WTC11 (cell line): Measurements from ENCODE around the gene SLC36A1. TPM values are rescaled to one million over a fixed set of nuclear protein-coding genes. Genes with fewer than 3 reads are reported as not detected.
A peak's percentile ranks its signal among the peaks of the same experiment; 100 is the strongest.

Source experiments
- ATAC-seq: fragments of 200-7000 bp; cut with Tn5 transposase; 2 replicates; pipeline ENCODE4 v1.10.0; 2021; ENCODE audit warnings: mild to moderate bottlenecking, moderate library complexity
- CTCF ChIA-PET: fragments of 300-600 bp; sonication (Branson Sonifier 250); formaldehyde crosslinking; loops from one replicate; lab custom pipeline; 2021; ENCODE audit warnings: antibody characterized with exemption; lab: Charles Lee
- POLR2A ChIA-PET: fragments of 350-600 bp; sonication (Branson Sonifier 250); formaldehyde crosslinking; loops from one replicate; lab custom pipeline; 2021; ENCODE audit warnings: antibody characterized with exemption; lab: Charles Lee
- DNase-seq: peaks from one replicate; pipeline ENCODE4 v3.0.0; 2021; ENCODE audit warnings: low spot score
- H3K27ac Mint-ChIP-seq: 2 replicates; pipeline ENCODE4 v1.8.0; 2021; ENCODE audit warnings: mixed read lengths
- H3K27me3 Mint-ChIP-seq: 2 replicates; pipeline ENCODE4 v1.8.0; 2021; ENCODE audit warnings: low read depth, mild to moderate bottlenecking, moderate library complexity, mixed read lengths
- H3K36me3 Mint-ChIP-seq: 2 replicates; pipeline ENCODE4 v1.8.0; 2021; ENCODE audit warnings: mixed read lengths
- H3K4me1 Mint-ChIP-seq: 2 replicates; pipeline ENCODE4 v1.8.0; 2022; ENCODE audit warnings: mixed read lengths
- H3K4me3 Mint-ChIP-seq: 2 replicates; pipeline ENCODE4 v1.8.0; 2021; ENCODE audit warnings: mild to moderate bottlenecking, moderate library complexity, mixed read lengths
- H3K9me3 Mint-ChIP-seq: 2 replicates; pipeline ENCODE4 v1.8.0; 2021; ENCODE audit warnings: mixed read lengths
- CREB1 ChIP-seq: sonication (generic); formaldehyde crosslinking; IDR thresholded peaks from 2 replicates; pipeline ENCODE4 v1.8.0; 2023; ENCODE audit warnings: mild to moderate bottlenecking, missing genetic modification reagents
- E2F1 ChIP-seq: sonication (generic); formaldehyde crosslinking; IDR thresholded peaks from 2 replicates; pipeline ENCODE4 v1.8.0; 2022; ENCODE audit warnings: mild to moderate bottlenecking, missing genetic modification reagents
- E2F4 ChIP-seq: sonication (generic); formaldehyde crosslinking; IDR thresholded peaks from 2 replicates; pipeline ENCODE4 v1.8.1; 2022; ENCODE audit warnings: low read depth, mild to moderate bottlenecking, moderate library complexity, missing genetic modification reagents, borderline replicate concordance
- HMGA2 ChIP-seq: fragments of 250-450 bp; sonication (Bioruptor Pico); IDR thresholded peaks from 2 replicates; pipeline ENCODE4 v1.4.0; 2021; ENCODE audit warnings: mild to moderate bottlenecking, moderate library complexity
- KAT7 ChIP-seq: sonication (generic); formaldehyde crosslinking; IDR thresholded peaks from 2 replicates; pipeline ENCODE4 v1.8.1; 2023; ENCODE audit warnings: missing genetic modification reagents, mild to moderate bottlenecking, borderline replicate concordance
- MLX ChIP-seq: sonication (generic); formaldehyde crosslinking; IDR thresholded peaks from 2 replicates; pipeline ENCODE4 v1.8.1; 2023; ENCODE audit warnings: mild to moderate bottlenecking, missing genetic modification reagents, moderate library complexity
- NFE2L1 ChIP-seq: sonication (generic); formaldehyde crosslinking; IDR thresholded peaks from 2 replicates; pipeline ENCODE4 v1.8.1; 2023; ENCODE audit warnings: missing genetic modification reagents
- NR1H2 ChIP-seq: sonication (generic); formaldehyde crosslinking; IDR thresholded peaks from 2 replicates; pipeline ENCODE4 v1.9.0; 2021; ENCODE audit warnings: mild to moderate bottlenecking, moderate library complexity, missing genetic modification reagents
- RELA ChIP-seq: sonication (generic); formaldehyde crosslinking; IDR thresholded peaks from 2 replicates; pipeline ENCODE4 v1.8.1; 2022; ENCODE audit warnings: missing genetic modification reagents, mild to moderate bottlenecking, borderline replicate concordance
- TCF7 ChIP-seq: sonication (generic); formaldehyde crosslinking; IDR thresholded peaks from 2 replicates; pipeline ENCODE4 v1.8.0; 2022; ENCODE audit warnings: mild to moderate bottlenecking, low read depth, missing genetic modification reagents, moderate library complexity
- TEAD1 ChIP-seq: sonication (generic); formaldehyde crosslinking; IDR thresholded peaks from 2 replicates; pipeline ENCODE4 v1.8.0; 2022; ENCODE audit warnings: mild to moderate bottlenecking, missing genetic modification reagents
- TP53 ChIP-seq: sonication (generic); formaldehyde crosslinking; IDR thresholded peaks from 2 replicates; pipeline ENCODE4 v1.8.1; 2023; ENCODE audit warnings: mild to moderate bottlenecking, missing genetic modification reagents
- ZNF263 ChIP-seq: sonication (generic); formaldehyde crosslinking; IDR thresholded peaks from 2 replicates; pipeline ENCODE4 v1.8.1; 2022; ENCODE audit warnings: low read depth, mild to moderate bottlenecking, moderate library complexity, missing genetic modification reagents
- ZNF396 ChIP-seq: fragments of 250-450 bp; sonication (Bioruptor Pico); IDR thresholded peaks from 2 replicates; pipeline ENCODE4 v1.8.0; 2021; ENCODE audit warnings: mild to moderate bottlenecking, moderate library complexity, borderline replicate concordance
- ZNF416 ChIP-seq: fragments of 250-450 bp; sonication (Bioruptor Pico); IDR thresholded peaks from 2 replicates; pipeline ENCODE4 v1.9.0; 2021; ENCODE audit warnings: mild to moderate bottlenecking, inconsistent platforms
- total RNA-seq: library from RNA; stranded (reverse); gene quantifications from 3 replicates; pipeline ENCODE4 v1.2.3, GENCODE V29; 2021
- TF ChIP-seq, protein P1 (sequence below): sonication (generic); formaldehyde crosslinking; IDR thresholded peaks from 2 replicates; pipeline ENCODE4 v1.8.0; 2023; ENCODE audit warnings: mild to moderate bottlenecking, missing genetic modification reagents
- TF ChIP-seq, protein P2 (sequence below): fragments of 250-450 bp; sonication (Bioruptor Pico); IDR thresholded peaks from 2 replicates; pipeline ENCODE4 v1.8.0; 2021; ENCODE audit warnings: mild to moderate bottlenecking
- TF ChIP-seq, protein P3 (sequence below): sonication (generic); formaldehyde crosslinking; IDR thresholded peaks from 2 replicates; pipeline ENCODE4 v1.8.1; 2023; ENCODE audit warnings: mild to moderate bottlenecking, missing genetic modification reagents, borderline replicate concordance

Gene SLC36A1
- total RNA-seq, 1 experiment from 2014 or later = 12.2 TPM

GRCh38 chr5:151490627-151491026, 43.2 kb downstream of the SLC36A1 start (continued):
- TF ChIP-seq E2F1 = no peak
- TF ChIP-seq, all 79 proteins: peak for 0

DNA sequence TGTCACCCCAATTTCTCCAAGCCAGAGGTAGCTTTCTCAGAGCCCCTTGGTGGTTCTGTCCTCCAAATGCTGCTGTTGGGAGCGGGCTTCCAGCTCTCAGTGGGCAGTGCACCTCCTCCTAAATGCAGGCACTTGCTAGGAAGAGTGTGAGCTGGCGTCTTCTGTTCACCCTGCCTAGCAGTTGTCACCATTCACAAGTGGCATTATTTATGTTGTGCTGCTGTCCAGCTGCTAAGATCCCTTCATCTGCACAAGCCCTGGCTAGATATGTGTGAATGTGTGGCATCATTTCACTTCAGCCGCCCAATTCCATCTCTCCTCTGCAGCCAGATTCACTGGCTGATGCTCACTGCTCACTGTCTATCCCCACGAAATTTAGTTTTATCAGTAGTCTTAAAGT, 43.7 kb downstream of the SLC36A1 start:
- TF ChIP-seq TEAD1 (CRISPR knock-in tag) (no peak), MLX (no peak), ZNF416 (CRISPR knock-in tag) (no peak), NR1H2 (CRISPR knock-in tag) (no peak), ZNF396 (CRISPR knock-in tag) (no peak), E2F4 (no peak), KAT7 (CRISPR knock-in tag) (no peak), CREB1 (CRISPR knock-in tag) (no peak), TCF7 (CRISPR knock-in tag) (no peak), NFE2L1 (CRISPR knock-in tag) (no peak), TP53 (no peak), ZNF263 (CRISPR knock-in tag) (no peak)
- TF ChIP-seq, protein P1, sequence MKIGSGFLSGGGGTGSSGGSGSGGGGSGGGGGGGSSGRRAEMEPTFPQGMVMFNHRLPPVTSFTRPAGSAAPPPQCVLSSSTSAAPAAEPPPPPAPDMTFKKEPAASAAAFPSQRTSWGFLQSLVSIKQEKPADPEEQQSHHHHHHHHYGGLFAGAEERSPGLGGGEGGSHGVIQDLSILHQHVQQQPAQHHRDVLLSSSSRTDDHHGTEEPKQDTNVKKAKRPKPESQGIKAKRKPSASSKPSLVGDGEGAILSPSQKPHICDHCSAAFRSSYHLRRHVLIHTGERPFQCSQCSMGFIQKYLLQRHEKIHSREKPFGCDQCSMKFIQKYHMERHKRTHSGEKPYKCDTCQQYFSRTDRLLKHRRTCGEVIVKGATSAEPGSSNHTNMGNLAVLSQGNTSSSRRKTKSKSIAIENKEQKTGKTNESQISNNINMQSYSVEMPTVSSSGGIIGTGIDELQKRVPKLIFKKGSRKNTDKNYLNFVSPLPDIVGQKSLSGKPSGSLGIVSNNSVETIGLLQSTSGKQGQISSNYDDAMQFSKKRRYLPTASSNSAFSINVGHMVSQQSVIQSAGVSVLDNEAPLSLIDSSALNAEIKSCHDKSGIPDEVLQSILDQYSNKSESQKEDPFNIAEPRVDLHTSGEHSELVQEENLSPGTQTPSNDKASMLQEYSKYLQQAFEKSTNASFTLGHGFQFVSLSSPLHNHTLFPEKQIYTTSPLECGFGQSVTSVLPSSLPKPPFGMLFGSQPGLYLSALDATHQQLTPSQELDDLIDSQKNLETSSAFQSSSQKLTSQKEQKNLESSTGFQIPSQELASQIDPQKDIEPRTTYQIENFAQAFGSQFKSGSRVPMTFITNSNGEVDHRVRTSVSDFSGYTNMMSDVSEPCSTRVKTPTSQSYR (CRISPR knock-in tag) = no peak
- TF ChIP-seq, protein P2, sequence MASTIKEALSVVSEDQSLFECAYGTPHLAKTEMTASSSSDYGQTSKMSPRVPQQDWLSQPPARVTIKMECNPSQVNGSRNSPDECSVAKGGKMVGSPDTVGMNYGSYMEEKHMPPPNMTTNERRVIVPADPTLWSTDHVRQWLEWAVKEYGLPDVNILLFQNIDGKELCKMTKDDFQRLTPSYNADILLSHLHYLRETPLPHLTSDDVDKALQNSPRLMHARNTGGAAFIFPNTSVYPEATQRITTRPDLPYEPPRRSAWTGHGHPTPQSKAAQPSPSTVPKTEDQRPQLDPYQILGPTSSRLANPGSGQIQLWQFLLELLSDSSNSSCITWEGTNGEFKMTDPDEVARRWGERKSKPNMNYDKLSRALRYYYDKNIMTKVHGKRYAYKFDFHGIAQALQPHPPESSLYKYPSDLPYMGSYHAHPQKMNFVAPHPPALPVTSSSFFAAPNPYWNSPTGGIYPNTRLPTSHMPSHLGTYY (CRISPR knock-in tag) = no peak
- POLR2A ChIA-PET = no interaction called here
- no peak for DNase-seq

GRCh38 chr5:151492729-151493128, 45.3 kb downstream of the SLC36A1 start:
- Mint-ChIP-seq H3K4me1 (peaks cover 31% of the 10 kb centered on the region), H3K9me3 (peaks cover 11% of the 10 kb centered on the region), H3K4me3 (no peak overlapping the region), H3K27ac (peak overlapping the region; percentile 2; the same call in 1 of the 2 replicates), H3K27me3 (no peaks in the 10 kb centered on the region), H3K36me3 (peaks cover 14% of the 10 kb centered on the region)
- ChIA-PET CTCF (interaction anchor here (1.0 to 1.4 kb wide), 2 partner anchors 9 to 45 kb away, joined by 3 read pairs; partner anchors contain the start of gene SLC36A1), POLR2A (interaction anchor here (0.8 kb wide), 1 partner anchor 279 kb away, joined by 3 read pairs; the partner anchor contains the start of gene G3BP1)
- no peak for TF ChIP-seq RELA (CRISPR knock-in tag)
- no peak for TF ChIP-seq HMGA2 (CRISPR knock-in tag)
- TF ChIP-seq, protein P3, sequence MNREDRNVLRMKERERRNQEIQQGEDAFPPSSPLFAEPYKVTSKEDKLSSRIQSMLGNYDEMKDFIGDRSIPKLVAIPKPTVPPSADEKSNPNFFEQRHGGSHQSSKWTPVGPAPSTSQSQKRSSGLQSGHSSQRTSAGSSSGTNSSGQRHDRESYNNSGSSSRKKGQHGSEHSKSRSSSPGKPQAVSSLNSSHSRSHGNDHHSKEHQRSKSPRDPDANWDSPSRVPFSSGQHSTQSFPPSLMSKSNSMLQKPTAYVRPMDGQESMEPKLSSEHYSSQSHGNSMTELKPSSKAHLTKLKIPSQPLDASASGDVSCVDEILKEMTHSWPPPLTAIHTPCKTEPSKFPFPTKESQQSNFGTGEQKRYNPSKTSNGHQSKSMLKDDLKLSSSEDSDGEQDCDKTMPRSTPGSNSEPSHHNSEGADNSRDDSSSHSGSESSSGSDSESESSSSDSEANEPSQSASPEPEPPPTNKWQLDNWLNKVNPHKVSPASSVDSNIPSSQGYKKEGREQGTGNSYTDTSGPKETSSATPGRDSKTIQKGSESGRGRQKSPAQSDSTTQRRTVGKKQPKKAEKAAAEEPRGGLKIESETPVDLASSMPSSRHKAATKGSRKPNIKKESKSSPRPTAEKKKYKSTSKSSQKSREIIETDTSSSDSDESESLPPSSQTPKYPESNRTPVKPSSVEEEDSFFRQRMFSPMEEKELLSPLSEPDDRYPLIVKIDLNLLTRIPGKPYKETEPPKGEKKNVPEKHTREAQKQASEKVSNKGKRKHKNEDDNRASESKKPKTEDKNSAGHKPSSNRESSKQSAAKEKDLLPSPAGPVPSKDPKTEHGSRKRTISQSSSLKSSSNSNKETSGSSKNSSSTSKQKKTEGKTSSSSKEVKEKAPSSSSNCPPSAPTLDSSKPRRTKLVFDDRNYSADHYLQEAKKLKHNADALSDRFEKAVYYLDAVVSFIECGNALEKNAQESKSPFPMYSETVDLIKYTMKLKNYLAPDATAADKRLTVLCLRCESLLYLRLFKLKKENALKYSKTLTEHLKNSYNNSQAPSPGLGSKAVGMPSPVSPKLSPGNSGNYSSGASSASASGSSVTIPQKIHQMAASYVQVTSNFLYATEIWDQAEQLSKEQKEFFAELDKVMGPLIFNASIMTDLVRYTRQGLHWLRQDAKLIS (CRISPR knock-in tag) = no peak
- peak; percentile 12; the same call in 1 of the 2 replicates for ATAC-seq
- no peak for DNase-seq

More for the DNA sequence above, 43.7 kb downstream of the SLC36A1 start:
- Mint-ChIP-seq H3K4me3 (no peak overlapping the region), H3K36me3 (peaks cover 14% of the 10 kb centered on the region), H3K27ac (peak overlapping the region; percentile 0; the same call in 1 of the 2 replicates), H3K4me1 (peaks cover 15% of the 10 kb centered on the region), H3K9me3 (peaks cover 11% of the 10 kb centered on the region), H3K27me3 (no peaks in the 10 kb centered on the region)
- CTCF ChIA-PET = interaction anchor here (1.0 to 1.5 kb wide), 4 partner anchors 28 to 161 kb away, joined by 3 to 4 read pairs (median 4); partner anchors contain the start of gene SLC36A1
- no peak for ATAC-seq
